Aorta (tissue), 5 donors: ENCODE results near the gene ELMOD1. TPM values are rescaled to one million over a fixed set of nuclear protein-coding genes. Genes with fewer than 3 reads are reported as not detected.

Experiments
- ATAC-seq: fragments of 200-7000 bp; cut with Tn5 transposase; one replicate; pipeline ENCODE4 v1.9.1; 2022; ENCODE audit warnings: moderate library complexity; ENCODE audit not compliant: low FRiP score
- DNase-seq, 2 donors: peaks; one replicate each; pipeline ENCODE4 v3.0.0-alpha.2; 2020
- H3K27ac ChIP-seq, 2 donors: one replicate each; pipeline ENCODE4 v1.5.1; 2013; ENCODE audit warnings: low read length in 2 of 2, mild to moderate bottlenecking in 2 of 2, moderate library complexity in 2 of 2, control low read depth in 1 of 2, inconsistent platforms in 1 of 2, low read depth in 1 of 2
- H3K27me3 ChIP-seq, 2 donors: one replicate each; pipeline ENCODE4 v1.6.1; 2013; ENCODE audit warnings: control low read depth in 1 of 2, low read length in 1 of 2, mild to moderate bottlenecking in 1 of 2, moderate library complexity in 1 of 2; ENCODE audit not compliant: insufficient read depth in 2 of 2, control insufficient read depth in 1 of 2
- H3K36me3 ChIP-seq, 2 donors: one replicate each; pipeline ENCODE4 v1.6.1; 2013; ENCODE audit warnings: control low read depth in 1 of 2, low read length in 1 of 2, mild to moderate bottlenecking in 1 of 2; ENCODE audit not compliant: insufficient read depth in 2 of 2, control insufficient read depth in 1 of 2
- H3K4me1 ChIP-seq, 2 donors: one replicate each; pipeline ENCODE4 v1.6.1; 2013; ENCODE audit warnings: low read length in 2 of 2, control low read depth in 1 of 2, mild to moderate bottlenecking in 1 of 2, moderate library complexity in 1 of 2; ENCODE audit not compliant: insufficient read depth in 2 of 2, control insufficient read depth in 1 of 2
- H3K4me3 ChIP-seq, 2 donors: one replicate each; pipeline ENCODE4 v1.5.1; 2013; ENCODE audit warnings: low read length in 2 of 2, control low read depth in 1 of 2, mild to moderate bottlenecking in 1 of 2
- H3K9me3 ChIP-seq: one replicate; pipeline ENCODE4 v1.6.1; 2013; ENCODE audit warnings: mild to moderate bottlenecking, low read length; ENCODE audit not compliant: control insufficient read depth
- WGBS, 2 donors: extraction: QIAGEN DNeasy Blood & Tissue Kit; methylation state at CpG; one replicate each; pipeline ENCODE4 v1.1.7; 2013; 5-methylcytosine and 5-hydroxymethylcytosine counted together
- intact Hi-C, 2 donors: fragments of 100-400 bp; cut with DNase I; formaldehyde crosslinking; loops; one replicate each; pipeline versions ENCODE4 v1.14.2 to v1.15.0; 2022
- polyA plus RNA-seq, 2 donors: library from polyadenylated mRNA; stranded (reverse); fragments of 200-250 nt; gene quantifications; one replicate each; pipeline ENCODE4 v1.2.3, GENCODE V29; 2013
- total RNA-seq, 2 donors: library from RNA; stranded (reverse); fragmentation: NEBNext Ultra II Directional; extraction: Animal tissue kit (Norgen Biotek cat#: 25700); gene quantifications; one replicate each; pipeline ENCODE4 v1.2.1, GENCODE V29; 2021
- donor health status: healthy with polysubstance abuse.
- donor health status: Bipolar disorder and iron deficiency.
- donor health status: DM: no; HTN: no; CAD: no.
- donor health status: DM: no; HTN: no; CAD: no.
- donor health status: DM: yes; HTN: yes; CAD: no.

ELMOD1 gene
- total and polyA plus RNA-seq, 4 donors: 0.32 to 0.33 TPM; not detected in 2

- intact Hi-C loops: no loop called here
- peaks cover 2% of the 10 kb centered on the region for H3K9me3 ChIP-seq
- ATAC-seq: no peak
These were observed 91.6 kb downstream of the ELMOD1 start for GRCh38 chr11:107682572-107682971.

GRCh38 chr11:107683061-107683460, 92.1 kb downstream of the ELMOD1 start:
- intact Hi-C loops: no loop called here
- H3K4me3 ChIP-seq: no peak overlapping the region
- no peak overlapping the region for H3K27ac ChIP-seq
- H3K27me3 ChIP-seq: no peaks in the 10 kb centered on the region
- H3K4me1 ChIP-seq: no peaks in the 10 kb centered on the region
- WGBS, 2 donors: 57 to 68% methylated on average over 2 of the region's 2 CpGs
- H3K36me3 ChIP-seq: no peaks in the 10 kb centered on the region
- ATAC-seq (no peak), DNase-seq (no peak)
- peaks cover 2% of the 10 kb centered on the region for H3K9me3 ChIP-seq

More at GRCh38 chr11:107682572-107682971, 91.6 kb downstream of the ELMOD1 start:
- H3K27me3 ChIP-seq: no peaks in the 10 kb centered on the region
- WGBS, 2 donors: 90 to 94% methylated on average over 5 of the region's 5 CpGs
- no peaks in the 10 kb centered on the region for H3K4me1 ChIP-seq
- no peak for DNase-seq
- H3K36me3 ChIP-seq: no peaks in the 10 kb centered on the region
- H3K27ac ChIP-seq: no peak overlapping the region
- H3K4me3 ChIP-seq: no peak overlapping the region

GRCh38 chr11:107683807-107684206, 92.9 kb downstream of the ELMOD1 start:
- H3K4me1 ChIP-seq: no peaks in the 10 kb centered on the region
- no peaks in the 10 kb centered on the region for H3K27me3 ChIP-seq
- peaks cover 2% of the 10 kb centered on the region for H3K9me3 ChIP-seq
- H3K27ac ChIP-seq: no peak overlapping the region
- 98 to 100% methylated on average over 2 of the region's 2 CpGs for WGBS, 2 donors
- H3K4me3 ChIP-seq: no peak overlapping the region
- H3K36me3 ChIP-seq: no peaks in the 10 kb centered on the region
- DNase-seq (no peak), ATAC-seq (no peak)
- intact Hi-C loops: no loop called here

- 29 to 31% methylated on average over 6 of the region's 6 CpGs for WGBS, 2 donors
- intact Hi-C loops: loop anchor here (2.0 to 5.0 kb wide), 3 partner anchors 111 to 126 kb away; no protein-coding TSS in a partner anchor
- DNase-seq (no peak), ATAC-seq (no peak)
- peaks cover 0 to 2% of the 10 kb centered on the region in 2 donors for H3K4me1 ChIP-seq
- H3K9me3 ChIP-seq: no peaks in the 10 kb centered on the region
- no peaks in the 10 kb centered on the region for H3K36me3 ChIP-seq
- no peaks in the 10 kb centered on the region for H3K27me3 ChIP-seq
- H3K4me3 ChIP-seq: no peak overlapping the region
- H3K27ac ChIP-seq: no peak overlapping the region
These were observed 97.5 kb downstream of the ELMOD1 start for GRCh38 chr11:107688322-107688918.

- DNase-seq (peak; percentile 67 to 75), ATAC-seq (peak; percentile 89)
- Histone ChIP-seq H3K4me1 (peaks cover 0 to 2% of the 10 kb centered on the region in 2 donors), H3K4me3 (peak overlapping the region in 1 of 2 donors; percentile 47), H3K36me3 (no peaks in the 10 kb centered on the region), H3K27me3 (no peaks in the 10 kb centered on the region), H3K27ac (no peak overlapping the region), H3K9me3 (no peaks in the 10 kb centered on the region)
- intact Hi-C loops: loop anchor here (2.0 to 5.0 kb wide), 3 partner anchors 112 to 127 kb away; no protein-coding TSS in a partner anchor
- 22 to 25% methylated on average over 11 of the region's 11 CpGs for WGBS, 2 donors
These were observed 98.6 kb downstream of the ELMOD1 start for GRCh38 chr11:107689317-107690202.

- H3K9me3 ChIP-seq: no peaks in the 10 kb centered on the region
- H3K4me3 ChIP-seq: no peak overlapping the region
- WGBS, 2 donors: 4 to 5% methylated on average over 3 of the region's 3 CpGs
- H3K27ac ChIP-seq: no peak overlapping the region
- H3K36me3 ChIP-seq: no peaks in the 10 kb centered on the region
- intact Hi-C loops: no loop called here
- ATAC-seq (no peak), DNase-seq (no peak)
- no peaks in the 10 kb centered on the region for H3K27me3 ChIP-seq
- H3K4me1 ChIP-seq: peaks cover 0 to 2% of the 10 kb centered on the region in 2 donors
These were observed 100.2 kb downstream of the ELMOD1 start for GRCh38 chr11:107691000-107691750.

- Histone ChIP-seq H3K27ac (no peak overlapping the region), H3K4me3 (no peak overlapping the region), H3K27me3 (no peaks in the 10 kb centered on the region), H3K4me1 (peaks cover 0 to 4% of the 10 kb centered on the region in 2 donors), H3K36me3 (no peaks in the 10 kb centered on the region), H3K9me3 (no peaks in the 10 kb centered on the region)
- no peak for ATAC-seq
- 92 to 95% methylated on average over 1 of the region's 1 CpG for WGBS, 2 donors
- no peak for DNase-seq
- intact Hi-C loops: no loop called here
These were observed 104.5 kb downstream of the ELMOD1 start for GRCh38 chr11:107695446-107695845.

- no peak for DNase-seq
- peak; percentile 27 for ATAC-seq
- Histone ChIP-seq H3K27me3 (no peaks in the 10 kb centered on the region), H3K4me3 (no peak overlapping the region), H3K9me3 (no peaks in the 10 kb centered on the region), H3K36me3 (no peaks in the 10 kb centered on the region), H3K27ac (no peak overlapping the region), H3K4me1 (peaks cover 0 to 2% of the 10 kb centered on the region in 2 donors)
- intact Hi-C loops: no loop called here
- 2 to 3% methylated on average over 1 of the region's 1 CpG for WGBS, 2 donors
These were observed 105.2 kb downstream of the ELMOD1 start for GRCh38 chr11:107696140-107696539.
